ENCODE measurements around the gene TBC1D22B.

The TBC1D22B gene

GRCh38 chr6:37283268-37283667 lies 25.7 kb downstream of the TBC1D22B start:
- TF ChIP-seq CTCF (conservative IDR thresholded peaks at IDR 0.05): no peak
- no peak overlapping the region for H3K27ac ChIP-seq

GRCh38 chr6:37283671-37284151 lies 26.1 kb downstream of the TBC1D22B start:
- H3K27ac ChIP-seq: no peak overlapping the region
- TF ChIP-seq CTCF (conservative IDR thresholded peaks at IDR 0.05): no peak

GRCh38 chr6:37284781-37285180 lies 27.2 kb downstream of the TBC1D22B start:
- no peak for TF ChIP-seq CTCF (conservative IDR thresholded peaks at IDR 0.05)
- H3K27ac ChIP-seq: no peak overlapping the region

GRCh38 chr6:37285861-37286311 lies 28.3 kb downstream of the TBC1D22B start:
- no peak overlapping the region for H3K27ac ChIP-seq
- no peak for TF ChIP-seq CTCF (conservative IDR thresholded peaks at IDR 0.05)

GRCh38 chr6:37287519-37288157 lies 30.1 kb downstream of the TBC1D22B start:
- TF ChIP-seq CTCF (conservative IDR thresholded peaks at IDR 0.05): no peak
- no peak overlapping the region for H3K27ac ChIP-seq

GRCh38 chr6:37288247-37288646 lies 30.7 kb downstream of the TBC1D22B start:
- no peak overlapping the region for H3K27ac ChIP-seq
- no peak for TF ChIP-seq CTCF (conservative IDR thresholded peaks at IDR 0.05)

GRCh38 chr6:37289931-37290330 lies 32.4 kb downstream of the TBC1D22B start:
- TF ChIP-seq CTCF (conservative IDR thresholded peaks at IDR 0.05): no peak
- H3K27ac ChIP-seq: no peak overlapping the region
